ENCODE measurements around the gene SMIM1. TPM values are rescaled to one million over a fixed set of nuclear protein-coding genes. Genes with fewer than 3 reads are reported as not detected.

SMIM1 gene
- total RNA-seq, 2 experiments from 2014 or later: 0.99 to 1.7 TPM

DNA sequence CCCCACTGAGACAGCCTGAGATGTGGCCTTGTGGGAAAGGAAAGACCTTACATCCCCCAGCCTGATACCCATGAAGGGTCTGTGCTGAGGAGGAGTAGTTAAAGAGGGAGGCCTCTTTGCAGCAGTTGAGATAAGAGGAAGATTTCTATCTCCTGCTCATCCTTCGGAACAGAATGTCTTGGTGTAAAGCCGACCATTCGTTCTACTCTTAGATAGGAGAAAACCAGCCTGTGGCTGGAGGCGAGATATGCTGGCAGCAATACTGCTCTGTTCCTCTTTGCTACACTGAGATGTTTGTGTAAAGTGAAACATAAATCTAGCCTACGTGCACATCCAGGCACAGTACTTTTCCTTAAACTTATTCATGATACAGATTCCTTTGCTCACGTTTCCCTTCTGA is 21.8 kb upstream of the SMIM1 start:
- ChIA-PET CTCF (no interaction called here), POLR2A (no interaction called here)

DNA sequence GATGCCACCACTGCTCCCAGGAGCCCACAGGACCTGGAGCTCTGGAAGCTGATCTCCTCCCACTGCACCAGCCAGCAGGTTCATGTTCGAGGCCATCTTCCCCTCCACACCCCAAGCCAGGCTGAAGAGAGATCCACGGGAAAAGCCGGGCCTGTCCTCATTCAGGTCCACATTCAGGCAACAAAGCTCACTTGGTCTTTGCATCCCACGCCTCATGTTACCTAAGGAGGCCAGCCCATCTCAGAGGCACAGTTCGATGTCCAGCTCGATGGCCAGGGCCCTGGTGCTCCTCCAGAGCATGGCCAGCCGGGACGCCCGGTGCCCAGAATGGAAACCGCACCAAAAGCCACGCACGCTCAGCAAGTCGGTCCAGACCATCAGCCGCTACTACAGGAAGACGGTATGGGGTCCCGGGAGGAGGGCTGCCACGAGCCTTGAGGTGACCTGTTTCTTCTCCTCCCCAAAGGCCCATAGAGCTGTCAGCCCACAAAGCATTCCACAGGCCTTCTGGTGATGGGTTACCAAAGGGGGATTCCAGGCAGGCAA is 20.1 kb upstream of the SMIM1 start, which contains the start of gene CCDC27:
CCDC27 (plus strand) TSS at position 51 of the 546 bp plus-strand sequence; CDS start at position 83, 32 bp downstream.
- POLR2A ChIA-PET: interaction anchor here (0.7 kb wide), 2 partner anchors 9 to 63 kb away, joined by 3 to 5 read pairs; no protein-coding TSS in a partner anchor
- CTCF ChIA-PET: interaction anchor here (0.6 kb wide), 1 partner anchor 17 kb away, joined by 3 read pairs; no protein-coding TSS in a partner anchor

DNA sequence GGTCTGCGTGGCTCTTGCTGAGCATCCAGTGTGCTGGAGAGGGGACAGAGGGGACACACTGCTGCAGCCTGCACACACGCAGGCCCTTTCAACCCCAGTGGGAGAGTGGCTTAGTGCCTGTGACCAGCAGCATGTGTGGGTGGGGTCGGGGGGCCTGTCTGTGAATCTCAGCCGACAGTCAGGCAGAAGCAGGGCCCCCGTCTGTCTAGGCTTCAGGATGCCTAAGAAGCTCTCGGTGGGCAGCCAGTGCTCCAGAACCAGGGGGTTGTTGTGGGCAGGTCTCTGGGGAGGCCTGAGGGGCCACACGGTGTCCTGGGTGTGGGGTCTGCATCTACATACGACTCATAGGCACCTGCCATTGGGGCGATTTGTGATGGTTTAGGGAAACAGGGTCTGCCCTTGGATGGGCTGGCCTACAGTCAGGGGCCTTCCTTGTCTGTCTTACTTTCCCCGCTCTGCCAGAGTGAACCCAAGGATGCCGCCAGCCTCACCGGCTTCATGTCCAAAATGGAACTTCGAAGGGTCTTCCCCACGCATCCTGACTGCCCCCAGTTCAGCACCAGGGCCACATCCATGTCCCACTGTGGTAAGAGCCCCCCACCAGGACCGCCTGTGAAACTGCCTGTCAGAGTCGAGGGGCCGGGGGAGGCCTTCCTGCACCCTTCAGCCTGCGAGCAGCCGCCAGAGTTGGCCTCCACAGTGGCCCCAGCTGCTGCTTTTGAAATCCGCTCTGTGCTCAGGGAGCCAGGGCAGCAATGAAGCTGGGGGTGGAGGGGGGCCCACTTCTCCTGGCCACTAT is 18.7 kb upstream of the SMIM1 start:
- POLR2A ChIA-PET: no interaction called here
- CTCF ChIA-PET: interaction anchor here (0.7 kb wide), 1 partner anchor 20 kb away, joined by 3 read pairs; no protein-coding TSS in a partner anchor

DNA sequence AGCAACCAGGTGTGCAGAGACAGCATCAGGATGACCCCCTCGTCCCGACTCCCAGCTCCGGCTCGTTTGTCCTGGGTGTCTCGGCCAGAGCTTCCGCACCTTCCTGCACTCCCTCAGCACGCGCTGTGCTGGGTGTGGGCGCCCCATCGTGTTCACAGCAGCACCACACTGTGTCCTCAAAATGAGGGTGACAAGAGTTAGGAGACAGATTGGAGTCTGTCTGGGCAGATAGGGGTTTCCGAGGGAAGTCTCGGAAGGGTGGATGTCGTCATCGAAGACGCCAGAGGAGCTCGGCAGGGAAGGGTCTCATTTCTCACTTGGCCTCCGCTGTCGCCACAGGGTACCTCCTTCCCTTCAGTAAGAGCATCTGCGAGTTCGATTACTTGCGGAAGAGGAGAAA is 16.2 kb upstream of the SMIM1 start:
- ChIA-PET CTCF (no interaction called here), POLR2A (no interaction called here)

DNA sequence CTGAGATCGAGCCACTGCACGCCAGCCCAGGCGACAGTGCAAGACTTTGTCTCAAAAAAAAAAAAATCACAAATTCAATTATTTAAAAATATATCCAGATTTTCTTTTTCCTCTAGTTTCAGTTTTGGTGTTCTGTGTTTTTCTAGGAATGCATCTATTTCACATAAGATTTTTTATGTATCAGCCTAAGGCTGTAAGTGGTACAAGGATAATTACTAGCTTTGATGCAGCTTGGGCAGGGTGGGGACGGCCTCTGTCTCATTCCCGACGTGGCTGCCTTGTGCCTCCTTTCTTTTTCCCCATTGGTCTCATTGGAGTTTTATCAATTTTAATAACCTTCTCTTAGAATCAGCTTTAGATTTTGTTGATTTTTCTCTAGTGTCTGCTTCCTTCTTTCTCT is 13.4 kb upstream of the SMIM1 start:
- POLR2A ChIA-PET: no interaction called here
- CTCF ChIA-PET: no interaction called here

DNA sequence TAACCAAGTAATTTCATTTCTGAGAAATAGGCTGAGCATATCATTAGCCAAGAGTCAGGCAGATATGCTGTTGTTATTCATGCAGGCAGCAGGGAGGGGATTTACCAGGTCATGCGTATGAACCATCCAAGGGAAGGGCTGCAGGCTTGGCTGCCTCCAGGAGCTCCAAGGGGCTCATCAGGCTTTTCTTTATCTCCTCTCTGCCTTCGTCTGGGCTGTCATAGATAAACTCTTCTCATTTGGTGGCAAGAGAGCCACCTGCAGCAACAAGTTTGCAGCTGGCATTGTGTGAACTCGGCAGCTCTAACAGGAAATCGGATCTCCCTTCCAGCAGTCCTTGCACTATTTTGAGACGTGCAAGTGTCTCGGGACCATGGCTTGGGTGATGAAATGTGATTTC is 12.8 kb upstream of the SMIM1 start:
- ChIA-PET POLR2A (no interaction called here), CTCF (no interaction called here)

DNA sequence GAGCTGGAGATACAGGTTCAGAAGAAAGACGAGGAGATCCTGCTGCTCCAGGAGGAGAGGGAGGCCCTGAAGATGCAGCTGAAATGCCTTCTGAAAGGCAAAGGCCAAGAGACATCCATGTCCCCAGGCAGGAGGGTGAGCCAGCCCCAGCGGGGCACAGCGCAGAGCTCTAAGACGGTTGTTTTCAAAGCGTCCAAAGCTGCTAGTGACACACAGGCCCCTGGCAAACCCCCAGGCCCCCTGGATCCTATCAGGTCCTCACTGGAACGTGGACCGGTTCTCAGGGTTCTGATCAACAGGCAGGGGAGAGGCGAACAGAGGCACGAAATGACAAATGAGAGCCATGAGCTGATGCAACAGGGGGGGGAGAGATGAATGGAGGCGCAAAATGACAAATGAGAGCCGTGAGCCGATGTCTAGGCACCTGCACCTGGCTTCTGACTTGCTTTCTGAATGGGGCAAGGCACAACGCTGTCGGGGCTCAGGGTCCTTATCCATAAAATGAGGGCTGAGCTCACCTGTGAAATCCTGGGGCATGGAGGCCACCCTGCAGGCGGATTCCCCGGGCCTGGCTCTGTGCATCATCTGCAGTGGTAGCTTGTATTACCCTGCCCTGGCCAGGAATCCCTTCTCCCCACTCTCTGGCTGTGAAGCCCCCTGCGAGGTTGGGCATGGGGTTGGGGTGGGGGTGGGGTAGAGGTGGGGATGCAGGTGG is 11.1 kb upstream of the SMIM1 start:
- ChIA-PET CTCF (no interaction called here), POLR2A (interaction anchor here (0.6 kb wide), 1 partner anchor 9 kb away, joined by 3 read pairs; the partner anchor contains the start of gene CCDC27)

DNA sequence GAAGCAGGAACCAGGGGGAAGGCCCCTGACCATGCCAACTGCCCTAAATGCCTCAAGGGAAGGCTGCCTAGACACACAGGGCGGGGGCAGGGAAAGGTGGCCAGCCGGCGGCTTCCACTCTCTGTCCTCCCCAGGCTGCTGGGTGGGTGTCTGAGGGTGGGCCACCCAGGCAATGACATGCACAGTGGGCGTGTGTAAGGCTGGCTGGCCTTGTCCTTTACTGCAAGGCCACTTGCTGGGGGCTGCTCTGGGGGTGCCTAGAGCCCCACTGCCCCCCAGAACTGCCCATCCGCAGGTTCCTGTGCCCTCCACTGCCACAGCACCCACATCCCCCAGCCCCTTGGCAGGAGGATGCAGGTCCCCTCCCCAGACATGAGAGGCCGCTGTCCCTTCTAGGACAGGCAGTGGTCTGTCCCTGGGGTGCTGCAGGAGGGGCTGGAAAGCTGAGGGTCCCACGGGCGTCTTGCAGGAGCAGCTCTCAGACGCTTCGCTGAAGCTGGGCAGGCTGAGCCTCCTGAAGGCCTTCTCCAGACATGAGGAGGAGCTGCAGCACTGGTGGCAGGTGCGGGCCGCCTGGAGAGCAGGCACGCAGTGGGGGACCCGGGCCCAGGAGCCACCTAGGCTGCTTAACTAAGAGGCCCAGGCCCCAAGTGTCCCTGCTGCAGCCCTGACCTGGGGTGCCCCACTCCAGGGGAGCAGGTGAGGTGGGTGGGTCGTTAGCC is 10.2 kb upstream of the SMIM1 start:
- CTCF ChIA-PET: no interaction called here
- POLR2A ChIA-PET: no interaction called here

DNA sequence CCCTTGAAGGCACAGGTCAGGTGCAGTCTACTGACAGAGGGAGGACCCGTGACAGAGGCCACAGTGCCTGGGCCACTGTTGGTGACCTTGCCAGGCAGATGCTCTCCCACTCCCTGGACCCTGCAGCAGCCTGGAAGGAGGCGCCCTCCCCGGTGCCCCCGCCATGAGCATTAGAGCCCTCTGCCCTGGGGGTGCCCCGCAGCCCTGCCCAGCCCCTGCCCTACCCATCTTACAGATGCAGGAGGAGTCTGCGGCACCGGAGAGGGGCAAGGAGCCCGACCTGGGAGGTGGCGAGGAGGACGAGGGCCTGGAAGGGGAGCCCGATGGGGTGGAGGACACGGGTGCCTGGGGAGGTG is 9.7 kb upstream of the SMIM1 start:
- POLR2A ChIA-PET: no interaction called here
- CTCF ChIA-PET: no interaction called here

DNA sequence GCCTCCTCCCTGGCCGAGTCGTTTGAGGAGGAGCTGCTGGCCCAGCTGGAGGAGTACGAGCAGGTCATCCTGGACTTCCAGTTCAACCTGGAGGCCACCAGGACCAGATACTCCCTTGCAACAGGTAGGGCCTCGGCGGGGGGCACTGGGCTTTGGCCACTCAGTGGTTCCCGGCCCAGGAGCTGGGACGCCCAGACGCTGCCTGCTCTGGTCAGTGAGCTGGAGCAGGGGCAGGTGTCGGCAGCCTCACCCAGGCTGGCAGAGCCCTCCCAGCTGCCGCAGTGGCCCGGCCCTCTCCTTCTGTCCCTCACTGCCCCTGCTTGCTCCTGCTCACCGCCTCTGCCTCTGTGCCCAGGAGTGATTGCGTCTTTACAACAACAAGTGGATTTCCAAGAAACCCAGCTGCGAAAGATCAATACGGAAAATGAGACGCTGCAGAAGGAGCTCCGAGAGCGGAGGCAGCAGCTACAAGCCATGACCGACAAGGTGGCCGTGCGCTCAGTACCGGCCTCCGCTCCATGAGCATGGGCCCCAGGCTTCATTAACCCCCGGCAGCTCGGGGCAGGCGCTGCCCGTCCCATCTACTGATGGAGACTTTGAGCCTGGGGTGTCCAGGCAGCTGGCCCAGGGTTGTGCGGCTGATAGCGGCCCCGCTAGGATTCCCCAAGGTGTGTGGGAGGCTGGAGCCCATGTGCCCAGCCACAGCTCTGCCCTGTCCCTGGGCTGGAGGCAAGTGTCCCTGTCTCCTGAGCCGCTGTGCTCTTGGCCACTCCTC is 9.0 kb upstream of the SMIM1 start:
- CTCF ChIA-PET: no interaction called here
- POLR2A ChIA-PET: no interaction called here

DNA sequence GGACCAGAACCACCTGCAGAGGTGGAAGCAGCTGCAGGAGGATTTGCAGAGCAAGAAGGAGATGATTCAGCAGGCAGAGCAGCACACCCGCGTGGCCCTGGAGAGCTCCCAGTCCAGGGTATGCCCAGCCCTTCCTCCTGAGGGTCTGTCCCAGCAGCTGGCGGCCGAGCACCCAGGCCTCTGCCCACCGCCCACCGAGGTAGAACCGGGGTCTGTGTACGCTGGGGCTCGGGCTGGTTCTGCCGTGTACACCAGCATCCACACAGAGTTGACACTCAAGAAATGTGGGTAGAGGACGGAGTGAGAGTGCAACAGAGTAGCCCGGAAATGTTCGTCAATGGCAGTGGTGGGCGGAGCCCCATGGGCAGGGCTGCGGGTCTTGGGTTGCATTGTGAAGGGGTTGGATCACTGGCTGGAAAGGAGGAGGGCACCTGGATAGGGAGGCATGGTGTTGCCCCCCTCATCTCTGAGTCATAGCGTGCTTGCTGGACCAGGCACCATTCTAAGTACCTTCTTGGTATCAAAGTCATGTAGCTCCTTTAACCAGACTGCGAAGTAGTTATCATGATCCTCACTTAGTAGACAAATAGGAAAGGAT is 5.1 kb upstream of the SMIM1 start:
- ChIA-PET CTCF (interaction anchor here (0.6 to 1.3 kb wide), 3 partner anchors 10 to 152 kb away, joined by 4 to 5 read pairs (median 4); no protein-coding TSS in a partner anchor), POLR2A (no interaction called here)

DNA sequence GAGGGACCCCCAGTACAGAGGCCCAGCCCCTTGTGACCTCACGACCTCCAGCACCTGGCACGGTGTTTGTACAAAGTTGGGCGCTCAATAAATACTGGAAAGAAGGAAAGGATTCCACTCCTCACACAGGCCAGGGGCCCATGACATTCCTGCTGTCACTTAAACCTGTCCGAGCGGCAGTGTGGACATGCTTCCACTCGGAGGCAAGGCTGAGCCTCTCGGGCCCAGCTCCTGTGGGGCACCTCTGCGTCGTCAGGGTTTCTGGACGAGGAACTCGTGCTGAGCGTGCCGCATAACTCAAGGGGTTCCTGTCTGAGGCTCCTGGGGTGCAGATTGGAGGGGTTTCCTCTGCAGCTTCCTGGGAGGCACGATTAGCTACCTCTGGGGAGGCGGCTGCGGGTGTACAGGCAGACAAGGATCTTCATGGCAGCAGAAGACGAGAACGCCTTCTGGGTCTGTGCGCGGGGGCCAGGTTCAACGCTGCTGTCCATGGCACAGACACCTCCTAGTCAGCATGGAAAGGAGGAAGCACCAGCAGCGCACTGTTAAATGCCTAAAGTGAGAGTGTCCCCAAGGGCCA is 3.6 kb upstream of the SMIM1 start:
- POLR2A ChIA-PET: no interaction called here
- CTCF ChIA-PET: interaction anchor here (0.6 kb wide), 1 partner anchor 80 kb away, joined by 3 read pairs; no protein-coding TSS in a partner anchor

DNA sequence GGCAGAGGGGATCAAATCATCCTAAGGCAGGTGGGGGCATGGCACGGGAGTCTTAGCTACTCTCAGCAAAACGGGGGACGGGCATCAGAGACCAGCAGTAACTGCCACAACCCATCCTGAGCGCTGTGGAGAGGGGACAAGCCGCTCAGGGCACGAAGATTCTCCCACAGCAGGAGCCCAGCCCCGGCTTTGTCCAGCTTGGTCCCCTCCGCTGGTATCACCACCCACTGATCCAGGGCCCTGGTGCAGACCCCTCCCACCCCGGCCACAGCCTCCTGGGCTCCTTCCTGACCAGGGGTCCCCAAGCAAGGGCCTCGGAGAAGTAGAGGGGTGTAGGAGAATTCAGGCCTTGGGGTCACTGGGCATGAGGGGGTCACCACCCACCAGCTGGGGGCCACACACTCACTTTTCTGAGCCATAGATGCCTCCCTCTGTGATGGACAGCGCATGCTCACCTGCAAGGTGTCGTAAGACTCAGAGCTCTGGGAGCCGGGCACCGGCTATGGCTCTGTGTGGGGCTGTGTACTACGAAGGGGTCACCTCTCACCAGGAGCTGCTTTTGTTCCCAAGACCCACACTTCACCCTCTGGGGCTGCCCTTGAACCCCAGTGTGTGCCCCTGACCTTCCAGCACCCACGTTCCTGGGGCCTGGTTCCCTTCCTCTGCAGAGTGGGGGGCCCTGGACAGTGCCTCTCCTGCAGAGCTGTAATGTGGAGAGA is 2.3 kb upstream of the SMIM1 start:
- CTCF ChIA-PET: interaction anchor here (0.7 kb wide), 1 partner anchor 29 kb away, joined by 3 read pairs; no protein-coding TSS in a partner anchor

DNA sequence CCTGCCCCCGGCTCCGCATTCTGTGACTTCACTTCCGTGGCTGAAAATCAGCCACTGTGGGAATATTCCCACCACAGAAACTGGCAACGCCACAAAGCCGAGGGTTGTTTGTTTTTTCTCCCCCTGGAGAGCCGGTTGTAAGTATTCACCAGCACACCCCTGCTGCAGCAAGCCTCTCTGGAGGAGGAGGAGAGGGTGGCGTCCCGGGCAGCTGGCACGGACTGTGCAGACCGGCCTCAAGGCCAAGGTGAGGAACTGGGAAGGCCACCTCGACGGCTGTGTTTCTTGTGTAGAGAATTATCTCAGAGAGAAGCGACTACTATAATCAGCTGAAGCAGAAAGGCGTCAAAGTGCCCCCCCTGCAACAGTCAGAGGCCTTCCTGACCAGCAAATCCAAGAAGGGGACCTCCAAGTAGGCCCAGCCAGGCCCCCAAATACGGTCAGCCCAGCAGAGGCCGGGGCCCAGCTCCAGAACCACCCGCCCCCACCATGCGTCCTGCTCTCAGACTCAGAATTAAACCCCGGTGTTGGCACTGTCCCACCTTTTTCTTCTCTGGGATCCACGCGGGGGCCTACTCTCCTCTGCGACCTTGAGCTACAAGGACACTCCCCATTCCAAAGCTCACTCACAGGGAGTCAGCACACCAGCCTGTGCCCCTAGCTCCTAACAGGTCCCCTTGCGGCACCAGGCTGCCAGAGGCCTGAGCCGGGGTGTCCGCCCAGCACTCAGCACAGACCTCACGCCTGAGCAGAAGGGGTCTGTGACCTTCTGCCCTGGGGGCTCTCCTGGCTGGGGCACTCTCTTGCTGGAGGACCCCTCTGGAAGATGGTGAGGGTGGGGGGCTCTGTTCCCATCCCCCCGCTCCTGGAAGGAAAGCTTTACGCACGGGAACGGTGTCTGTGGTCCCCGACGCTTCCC is 1.2 kb upstream of the SMIM1 start:
- POLR2A ChIA-PET: no interaction called here
- CTCF ChIA-PET: no interaction called here

More for the DNA sequence above, 2.3 kb upstream of the SMIM1 start:
- POLR2A ChIA-PET: no interaction called here

DNA sequence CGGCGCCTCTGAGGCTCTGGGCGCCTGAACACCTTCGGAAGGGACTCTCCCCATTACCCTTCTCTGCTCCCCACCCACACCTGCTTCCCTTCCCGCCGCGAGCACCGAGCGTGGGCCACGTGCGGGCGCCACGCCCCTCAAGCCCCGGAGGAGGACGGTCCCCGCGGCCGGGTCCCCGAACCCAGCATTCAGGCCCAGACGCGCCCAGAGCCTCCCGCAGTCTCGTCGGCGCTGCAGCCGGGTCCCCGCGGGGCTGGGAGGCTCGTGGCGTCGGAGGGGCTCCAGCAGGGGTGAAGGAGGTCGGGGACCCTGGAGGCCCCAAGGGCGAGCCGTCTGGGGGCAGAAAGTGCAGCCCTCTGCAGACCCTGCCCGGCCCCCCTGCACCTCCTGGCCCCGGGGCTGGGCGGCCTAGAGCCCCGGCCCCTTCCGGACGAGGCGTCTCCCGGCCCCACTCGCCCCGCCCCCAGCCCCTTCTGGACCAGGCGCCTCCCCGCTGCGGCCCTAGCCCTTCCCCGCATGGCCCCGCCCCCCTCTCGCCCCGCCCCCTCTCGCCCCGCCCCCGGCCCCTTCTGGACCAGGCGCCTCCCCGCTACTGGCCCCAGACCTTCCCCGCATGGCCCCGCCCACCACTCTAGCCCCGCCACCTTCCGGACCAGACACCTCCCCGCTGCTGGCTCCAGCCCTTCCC is 378 bp upstream of the SMIM1 start:
- CTCF ChIA-PET: no interaction called here
- POLR2A ChIA-PET: no interaction called here

DNA sequence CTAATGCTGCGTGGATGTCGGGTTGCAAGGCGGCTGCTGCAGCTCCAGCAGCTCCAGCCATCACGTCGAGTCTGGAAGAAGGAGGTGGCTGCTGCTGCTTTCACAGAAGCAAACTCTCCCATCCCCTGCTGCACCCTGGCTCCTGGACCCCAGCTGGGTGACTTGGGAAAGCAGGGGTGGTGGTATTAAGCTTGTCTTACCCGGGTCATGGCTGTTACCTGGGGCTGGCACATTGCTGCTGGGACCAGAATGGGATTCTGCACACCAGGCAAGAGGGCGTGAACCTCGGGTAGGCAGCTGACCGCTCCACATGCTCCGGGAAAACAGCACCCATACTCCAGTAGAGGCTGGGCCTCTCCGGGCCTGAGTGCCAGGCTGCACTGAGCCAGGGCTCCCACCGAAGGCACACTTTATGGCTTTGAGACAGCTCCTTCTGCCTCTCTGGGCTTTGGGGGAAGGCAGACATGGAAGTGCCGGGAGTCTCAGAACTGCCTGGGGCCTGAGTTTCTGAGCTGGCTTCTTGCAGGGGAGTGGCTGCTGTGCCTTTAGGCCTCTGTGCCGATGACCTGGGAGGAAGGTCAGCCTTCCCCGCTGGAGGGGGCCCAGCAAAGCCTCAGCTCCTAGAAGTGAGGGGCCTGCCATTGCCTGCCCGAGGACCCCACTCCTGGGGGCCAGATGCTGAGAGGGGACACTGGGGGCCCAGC is 1.2 kb downstream of the SMIM1 start:
- CTCF ChIA-PET: interaction anchor here (0.9 kb wide), 2 partner anchors 12 to 17 kb away, joined by 3 to 4 read pairs; no protein-coding TSS in a partner anchor
- POLR2A ChIA-PET: no interaction called here

Measured in activated CD8-positive, alpha-beta memory T cell treated with anti-CD3 and anti-CD28 coated beads for 36 hours (primary cell).